Measurements from ENCODE around the gene STAC. TPM values are rescaled to one million over a fixed set of nuclear protein-coding genes. Genes with fewer than 3 reads are reported as not detected.

STAC gene
- total RNA-seq, 1 experiment from 2014 or later: 6.7 TPM

DNA sequence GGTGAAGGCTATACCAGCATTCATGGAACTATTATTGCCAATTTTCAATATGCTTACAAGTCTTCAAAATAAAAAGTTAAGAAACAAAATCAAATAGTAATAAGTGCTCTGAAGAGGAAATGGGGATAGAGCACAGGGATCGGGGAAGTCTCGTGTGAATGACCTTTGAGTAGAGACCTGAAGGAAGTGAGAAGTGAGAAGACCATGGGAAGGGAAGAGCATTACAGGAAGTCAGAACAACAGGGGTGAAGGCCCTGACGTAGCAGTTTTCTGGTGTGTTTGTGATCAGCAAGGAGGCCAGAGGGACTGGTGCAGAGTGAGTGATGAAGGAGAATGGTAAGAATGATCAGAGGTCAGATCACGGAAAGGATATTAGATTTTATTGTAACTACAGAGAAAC lies 48.1 kb downstream of the STAC start:
- Histone ChIP-seq H3K4me1 (ENCODE audit: insufficient read depth, low read length) (no peaks in the 10 kb centered on the region), H3K9ac (ENCODE audit: low read length) (no peak overlapping the region), H3K36me3 (ENCODE audit: low read depth, low read length) (no peaks in the 10 kb centered on the region), H4K20me1 (ENCODE audit: low read length) (no peaks in the 10 kb centered on the region), H3K27me3 (ENCODE audit: low read length) (no peaks in the 10 kb centered on the region), H3K9me2 (replicated peaks; ENCODE audit: low read length) (no peaks in the 10 kb centered on the region), H3K4me2 (ENCODE audit: low read length) (no peak overlapping the region), H3K79me2 (ENCODE audit: low read length) (no peaks in the 10 kb centered on the region), H3F3A (ENCODE audit: low read length, unreplicated experiment) (no peaks in the 10 kb centered on the region), H3K9me3 (ENCODE audit: low read length) (no peaks in the 10 kb centered on the region), H3K4me3 (ENCODE audit: low read length) (no peak overlapping the region), H2AFZ (ENCODE audit: low read length) (no peak overlapping the region), H3K27ac (ENCODE audit: low read length) (no peak overlapping the region)
- intact Hi-C loops (cut with micrococcal nuclease): no loop called here
- ChIA-PET POLR2A (ENCODE audit: unreplicated experiment) (no interaction called here), CTCF (no interaction called here)
- ATAC-seq (no peak), DNase-seq (no peak)
- no peak for TF ChIP-seq EZH2 (IDR thresholded peaks at IDR 0.05; ENCODE audit: low read length, unreplicated experiment)
- no peak for TF ChIP-seq EZH2phosphoT487 (IDR thresholded peaks at IDR 0.05; ENCODE audit: borderline replicate concordance, low read length)
- TF ChIP-seq CTCF (conservative IDR thresholded peaks at IDR 0.05; ENCODE audit: low read depth, low read length): no peak
- no TSS peak for BruUV-seq (replicated peaks)

GRCh38 chr3:36429986-36430485 lies 49.7 kb downstream of the STAC start:
- no peaks in the 10 kb centered on the region for H3K9me2 ChIP-seq (replicated peaks; ENCODE audit: low read length)
- DNase-seq (no peak), ATAC-seq (no peak)
- no peak overlapping the region for H3K27ac ChIP-seq (ENCODE audit: low read length)
- no peak overlapping the region for H3K4me2 ChIP-seq (ENCODE audit: low read length)
- H3K4me3 ChIP-seq (ENCODE audit: low read length): no peak overlapping the region
- BruUV-seq (replicated peaks): no TSS peak
- H3K4me1 ChIP-seq (ENCODE audit: insufficient read depth, low read length): no peaks in the 10 kb centered on the region
- H3K9me3 ChIP-seq (ENCODE audit: low read length): no peaks in the 10 kb centered on the region
- no peak overlapping the region for H2AFZ ChIP-seq (ENCODE audit: low read length)
- no peaks in the 10 kb centered on the region for H3K27me3 ChIP-seq (ENCODE audit: low read length)
- POLR2A ChIA-PET (ENCODE audit: unreplicated experiment): no interaction called here
- no peaks in the 10 kb centered on the region for H3F3A ChIP-seq (ENCODE audit: low read length, unreplicated experiment)
- no peaks in the 10 kb centered on the region for H3K36me3 ChIP-seq (ENCODE audit: low read depth, low read length)
- H3K9ac ChIP-seq (ENCODE audit: low read length): no peak overlapping the region
- intact Hi-C loops (cut with micrococcal nuclease): no loop called here
- no peaks in the 10 kb centered on the region for H3K79me2 ChIP-seq (ENCODE audit: low read length)
- no peak for TF ChIP-seq EZH2 (IDR thresholded peaks at IDR 0.05; ENCODE audit: low read length, unreplicated experiment)
- TF ChIP-seq EZH2phosphoT487 (IDR thresholded peaks at IDR 0.05; ENCODE audit: borderline replicate concordance, low read length): no peak
- TF ChIP-seq CTCF (conservative IDR thresholded peaks at IDR 0.05; ENCODE audit: low read depth, low read length): no peak
- no peaks in the 10 kb centered on the region for H4K20me1 ChIP-seq (ENCODE audit: low read length)
- CTCF ChIA-PET: no interaction called here

GRCh38 chr3:36433511-36433910 lies 53.2 kb downstream of the STAC start:
- intact Hi-C loops (cut with micrococcal nuclease): no loop called here
- no peaks in the 10 kb centered on the region for H3K4me1 ChIP-seq (ENCODE audit: insufficient read depth, low read length)
- POLR2A ChIA-PET (ENCODE audit: unreplicated experiment): no interaction called here
- H3K9ac ChIP-seq (ENCODE audit: low read length): no peak overlapping the region
- H3K79me2 ChIP-seq (ENCODE audit: low read length): no peaks in the 10 kb centered on the region
- H3K27me3 ChIP-seq (ENCODE audit: low read length): no peaks in the 10 kb centered on the region
- H3K9me3 ChIP-seq (ENCODE audit: low read length): no peaks in the 10 kb centered on the region
- ATAC-seq (no peak), DNase-seq (no peak)
- H3K36me3 ChIP-seq (ENCODE audit: low read depth, low read length): no peaks in the 10 kb centered on the region
- TF ChIP-seq EZH2phosphoT487 (IDR thresholded peaks at IDR 0.05; ENCODE audit: borderline replicate concordance, low read length): no peak
- TF ChIP-seq EZH2 (IDR thresholded peaks at IDR 0.05; ENCODE audit: low read length, unreplicated experiment): no peak
- TF ChIP-seq CTCF (conservative IDR thresholded peaks at IDR 0.05; ENCODE audit: low read depth, low read length): no peak
- no peak overlapping the region for H2AFZ ChIP-seq (ENCODE audit: low read length)
- H3K4me3 ChIP-seq (ENCODE audit: low read length): no peak overlapping the region
- CTCF ChIA-PET: no interaction called here
- no peak overlapping the region for H3K4me2 ChIP-seq (ENCODE audit: low read length)
- H3K9me2 ChIP-seq (replicated peaks; ENCODE audit: low read length): no peaks in the 10 kb centered on the region
- H3F3A ChIP-seq (ENCODE audit: low read length, unreplicated experiment): no peaks in the 10 kb centered on the region
- H4K20me1 ChIP-seq (ENCODE audit: low read length): no peaks in the 10 kb centered on the region
- H3K27ac ChIP-seq (ENCODE audit: low read length): no peak overlapping the region
- no TSS peak for BruUV-seq (replicated peaks)
